Measurements from ENCODE around the gene SHC2. TPM values are rescaled to one million over a fixed set of nuclear protein-coding genes. Genes with fewer than 3 reads are reported as not detected.
A peak's percentile ranks its signal among the peaks of the same experiment; 100 is the strongest.

SHC2 gene
- total and polyA plus RNA-seq, 9 donors, result 0.62 to 40.7 (median 15.4) TPM

DNA sequence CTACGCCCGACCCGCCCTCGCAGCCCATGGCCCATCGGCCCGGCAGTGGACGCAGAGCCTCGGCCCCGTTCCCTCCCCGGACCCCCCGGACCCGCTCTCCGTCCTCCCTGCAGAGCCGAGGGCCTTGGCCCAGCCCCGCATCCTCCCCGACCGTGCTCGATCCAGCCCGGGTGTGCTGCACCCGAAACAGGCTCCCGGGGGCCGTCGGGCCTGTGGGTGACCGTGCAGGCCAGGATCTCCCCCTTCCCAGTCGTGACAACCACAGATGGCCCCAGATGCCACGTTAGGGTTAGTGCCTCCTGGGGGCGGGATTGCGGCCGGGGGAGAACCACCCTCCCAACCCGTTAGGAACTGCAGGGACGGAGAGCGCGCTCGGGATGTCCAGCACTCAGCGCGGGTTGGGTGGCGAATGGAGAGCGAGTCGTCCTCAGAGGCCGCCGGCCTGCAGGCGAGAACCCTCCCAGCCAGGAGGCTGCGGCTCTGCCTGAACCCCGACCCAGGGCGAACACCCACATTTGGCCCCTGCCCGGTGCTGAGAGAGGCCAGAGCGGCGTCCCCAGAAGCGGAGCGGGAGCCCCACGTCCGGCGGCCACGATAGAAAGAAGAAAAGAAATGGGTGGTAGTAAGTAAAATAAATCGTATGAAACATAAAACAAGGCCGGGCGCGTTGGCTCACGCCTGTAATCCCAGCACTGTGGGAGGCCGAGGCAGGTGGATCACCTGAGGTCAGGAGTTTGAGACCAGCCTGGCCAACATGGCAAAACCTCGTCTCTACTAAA lies 28.8 kb upstream of the SHC2 start:
- H3K4me1 ChIP-seq (ENCODE audit: insufficient read depth), result peaks cover 4% of the 10 kb centered on the region
- no peaks in the 10 kb centered on the region for H3K27me3 ChIP-seq
- peak overlapping the region; percentile 18 to 85 for H3K27ac ChIP-seq
- TF ChIP-seq POLR2A (IDR thresholded peaks at IDR 0.05) (no peak), EP300 (IDR thresholded peaks at IDR 0.05) (no peak)
- TF ChIP-seq, protein P1, sequence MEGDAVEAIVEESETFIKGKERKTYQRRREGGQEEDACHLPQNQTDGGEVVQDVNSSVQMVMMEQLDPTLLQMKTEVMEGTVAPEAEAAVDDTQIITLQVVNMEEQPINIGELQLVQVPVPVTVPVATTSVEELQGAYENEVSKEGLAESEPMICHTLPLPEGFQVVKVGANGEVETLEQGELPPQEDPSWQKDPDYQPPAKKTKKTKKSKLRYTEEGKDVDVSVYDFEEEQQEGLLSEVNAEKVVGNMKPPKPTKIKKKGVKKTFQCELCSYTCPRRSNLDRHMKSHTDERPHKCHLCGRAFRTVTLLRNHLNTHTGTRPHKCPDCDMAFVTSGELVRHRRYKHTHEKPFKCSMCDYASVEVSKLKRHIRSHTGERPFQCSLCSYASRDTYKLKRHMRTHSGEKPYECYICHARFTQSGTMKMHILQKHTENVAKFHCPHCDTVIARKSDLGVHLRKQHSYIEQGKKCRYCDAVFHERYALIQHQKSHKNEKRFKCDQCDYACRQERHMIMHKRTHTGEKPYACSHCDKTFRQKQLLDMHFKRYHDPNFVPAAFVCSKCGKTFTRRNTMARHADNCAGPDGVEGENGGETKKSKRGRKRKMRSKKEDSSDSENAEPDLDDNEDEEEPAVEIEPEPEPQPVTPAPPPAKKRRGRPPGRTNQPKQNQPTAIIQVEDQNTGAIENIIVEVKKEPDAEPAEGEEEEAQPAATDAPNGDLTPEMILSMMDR (IDR thresholded peaks at IDR 0.05), result no peak
- 8 to 31% (median 31%) methylated on average over 33 to 61 of the region's 61 CpGs for whole genome bisulfite sequencing, 3 donors
- no peaks in the 10 kb centered on the region for H3K36me3 ChIP-seq
- no peaks in the 10 kb centered on the region for H3K9me3 ChIP-seq
- DNase-seq, result peak in 1 of 5 donors; percentile 46
- peak overlapping the region; percentile 74 for H3K4me3 ChIP-seq
- intact Hi-C loops (cut with DNase I), result no loop called here

DNA sequence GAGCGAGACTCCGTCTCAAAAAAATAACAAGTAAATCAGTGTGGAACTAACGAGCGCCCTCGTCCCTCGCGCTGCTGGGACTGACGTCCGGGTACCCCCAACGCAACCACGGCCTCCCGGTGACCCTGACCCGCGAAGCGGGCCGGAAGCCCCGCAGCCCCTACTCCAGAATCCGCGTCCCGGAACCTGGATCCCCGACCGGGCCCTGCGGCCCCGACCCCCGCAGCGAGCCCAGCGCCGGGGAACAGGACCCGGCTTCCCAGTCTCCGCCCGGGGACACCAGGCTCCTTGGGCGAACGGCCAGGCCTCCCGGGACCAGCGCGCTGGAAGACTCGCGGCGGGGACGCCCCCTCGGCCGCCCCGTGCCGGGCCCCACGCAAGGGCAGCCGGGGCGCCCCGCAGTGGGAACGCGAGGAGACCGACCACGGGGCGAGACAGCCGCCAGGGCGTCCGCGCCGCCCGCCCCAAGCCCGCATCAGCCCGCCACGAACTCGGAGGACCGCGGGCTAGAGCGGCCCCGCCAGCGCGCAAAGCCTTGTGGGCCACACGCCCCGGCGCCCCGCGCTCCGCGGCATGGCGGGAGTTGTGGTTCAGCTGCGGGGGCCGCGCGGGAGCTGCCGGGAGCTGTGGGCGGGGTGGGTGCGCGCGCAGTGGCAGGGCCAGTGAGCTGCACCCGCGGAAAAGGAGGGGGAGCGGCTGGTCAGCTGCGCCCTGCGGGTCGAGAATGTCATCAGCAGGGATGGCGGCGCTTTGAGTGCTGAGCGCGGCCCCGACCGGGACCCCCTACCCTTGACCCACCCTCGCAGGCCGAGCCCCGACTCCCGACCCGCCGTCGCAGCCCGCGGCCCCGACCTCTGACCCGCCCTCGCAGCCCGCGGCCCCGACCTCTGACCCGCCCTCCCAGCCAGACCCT lies 27.9 kb upstream of the SHC2 start:
- Histone ChIP-seq H3K4me1 (ENCODE audit: insufficient read depth) (peaks cover 4% of the 10 kb centered on the region), H3K27me3 (no peaks in the 10 kb centered on the region), H3K4me3 (peak overlapping the region; percentile 74), H3K36me3 (no peaks in the 10 kb centered on the region), H3K9me3 (no peaks in the 10 kb centered on the region), H3K27ac (peak overlapping the region; percentile 18 to 85)
- 1% methylated on average over 47 to 114 of the region's 114 CpGs for WGBS, 3 donors
- DNase-seq, result peak; percentile 93 to 98 (median 96)
- intact Hi-C loops (cut with DNase I), result no loop called here
- no peak for TF ChIP-seq EP300 (IDR thresholded peaks at IDR 0.05)
- TF ChIP-seq, protein P1 (IDR thresholded peaks at IDR 0.05), result peak in 1 of 3 donors; percentile 52
- TF ChIP-seq POLR2A (IDR thresholded peaks at IDR 0.05), result peak; percentile 78

DNA sequence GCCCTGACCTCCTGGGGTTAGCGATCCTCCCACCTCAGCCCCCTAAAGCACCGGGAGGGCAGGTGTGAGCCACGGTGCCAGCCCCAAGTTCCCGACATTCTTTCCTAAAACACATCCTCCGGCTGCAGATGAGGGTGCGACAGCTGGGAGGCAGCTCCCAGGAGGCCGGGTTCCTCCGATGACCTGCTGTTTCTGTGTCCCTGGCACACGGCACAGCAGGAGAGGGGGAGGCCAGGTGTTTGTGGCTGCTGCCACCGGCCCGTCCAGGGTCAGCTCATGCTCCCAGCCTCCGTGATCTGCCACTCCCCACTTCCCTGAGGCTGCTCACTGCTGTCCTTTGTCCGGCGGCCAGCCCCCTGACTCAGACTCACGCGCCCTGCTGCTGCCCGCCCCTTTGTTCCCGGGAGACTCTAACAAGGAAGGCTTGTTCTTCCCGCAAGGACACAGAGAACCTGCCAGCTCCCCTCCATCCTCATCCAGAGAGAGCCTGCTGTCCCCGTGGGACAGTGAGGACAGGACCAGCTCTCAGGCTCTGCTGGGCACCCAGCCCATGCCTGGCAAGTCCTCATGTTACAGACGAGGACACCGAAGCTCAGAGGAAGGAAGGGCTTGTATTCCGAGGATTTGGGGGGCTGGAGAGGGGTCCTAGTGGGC lies 24.9 kb upstream of the SHC2 start:
- intact Hi-C loops (cut with DNase I), result no loop called here
- no peak overlapping the region for H3K4me3 ChIP-seq
- TF ChIP-seq POLR2A (IDR thresholded peaks at IDR 0.05), result no peak
- TF ChIP-seq EP300 (IDR thresholded peaks at IDR 0.05), result no peak
- no peaks in the 10 kb centered on the region for H3K27me3 ChIP-seq
- H3K9me3 ChIP-seq, result no peaks in the 10 kb centered on the region
- H3K36me3 ChIP-seq, result no peaks in the 10 kb centered on the region
- 5 to 6% (median 5%) methylated on average over 13 to 23 of the region's 23 CpGs for WGBS, 3 donors
- peaks cover 4% of the 10 kb centered on the region for H3K4me1 ChIP-seq (ENCODE audit: insufficient read depth)
- DNase-seq, result peak in 2 of 5 donors; percentile 42 to 56
- no peak overlapping the region for H3K27ac ChIP-seq

DNA sequence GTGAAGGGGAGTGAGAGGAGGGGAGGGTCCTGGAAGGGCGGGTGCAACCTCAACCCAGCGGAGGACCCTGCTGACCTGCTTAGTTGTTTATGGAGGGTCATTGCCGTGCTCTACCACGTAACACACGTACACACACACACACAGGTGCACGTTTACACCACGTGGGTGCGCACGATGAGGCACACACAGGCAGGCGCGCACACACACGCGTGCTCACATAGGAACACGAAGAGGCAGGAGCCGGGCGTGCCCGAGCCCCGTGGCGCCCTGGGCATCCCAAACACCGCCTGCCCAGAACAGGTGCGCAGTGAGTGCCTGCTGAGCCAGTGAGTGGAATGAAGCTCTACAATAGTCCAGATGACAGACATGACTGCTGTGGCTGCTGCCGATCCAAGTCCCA lies 24.2 kb upstream of the SHC2 start:
- Histone ChIP-seq H3K36me3 (no peaks in the 10 kb centered on the region), H3K27me3 (no peaks in the 10 kb centered on the region), H3K9me3 (no peaks in the 10 kb centered on the region), H3K27ac (no peak overlapping the region), H3K4me3 (no peak overlapping the region), H3K4me1 (ENCODE audit: insufficient read depth) (peaks cover 4% of the 10 kb centered on the region)
- DNase-seq, result no peak
- TF ChIP-seq, protein P1 (IDR thresholded peaks at IDR 0.05), result no peak
- no peak for TF ChIP-seq POLR2A (IDR thresholded peaks at IDR 0.05)
- WGBS, 3 donors, result 64 to 73% (median 65%) methylated on average over 21 to 22 of the region's 22 CpGs
- intact Hi-C loops (cut with DNase I), result no loop called here
